Measurements from ENCODE around the gene PPIF. TPM values are rescaled to one million over a fixed set of nuclear protein-coding genes. Genes with fewer than 3 reads are reported as not detected.

Gene PPIF
- total and polyA plus RNA-seq, 7 donors: 26.4 to 74.9 (median 48.5) TPM

GRCh38 chr10:79354141-79354540 lies 6.9 kb downstream of the PPIF start:
- TF ChIP-seq EP300 (IDR thresholded peaks at IDR 0.05) (no peak), POLR2A (IDR thresholded peaks at IDR 0.05) (no peak), POLR2AphosphoS5 (IDR thresholded peaks at IDR 0.05) (no peak), CTCF (IDR thresholded peaks at IDR 0.05) (no peak)
- no peak overlapping the region for H3K27ac ChIP-seq
- H3K9me3 ChIP-seq: no peaks in the 10 kb centered on the region
- 35 to 67% methylated on average over 3 of the region's 3 CpGs for WGBS, 2 donors
- intact Hi-C loops (cut with DNase I): no loop called here
- no peaks in the 10 kb centered on the region for H3K27me3 ChIP-seq
- no peak for DNase-seq
- peaks cover 39 to 66% (median 49%) of the 10 kb centered on the region in 4 donors for H3K36me3 ChIP-seq
- no peak overlapping the region for H3K4me3 ChIP-seq
- peaks cover 0 to 7% (median 6%) of the 10 kb centered on the region in 4 donors for H3K4me1 ChIP-seq

GRCh38 chr10:79354615-79355014 lies 7.3 kb downstream of the PPIF start:
- WGBS, 2 donors: 88 to 94% methylated on average over 6 of the region's 6 CpGs
- Histone ChIP-seq H3K9me3 (no peaks in the 10 kb centered on the region), H3K4me3 (no peak overlapping the region), H3K4me1 (peaks cover 0 to 2% (median 2%) of the 10 kb centered on the region in 4 donors), H3K27me3 (no peaks in the 10 kb centered on the region), H3K27ac (no peak overlapping the region), H3K36me3 (peaks cover 39 to 61% (median 48%) of the 10 kb centered on the region in 4 donors)
- DNase-seq: no peak
- intact Hi-C loops (cut with DNase I): no loop called here
- TF ChIP-seq EP300 (IDR thresholded peaks at IDR 0.05) (no peak), POLR2AphosphoS5 (IDR thresholded peaks at IDR 0.05) (no peak), POLR2A (IDR thresholded peaks at IDR 0.05) (no peak), CTCF (IDR thresholded peaks at IDR 0.05) (no peak)

- Histone ChIP-seq H3K4me1 (no peaks in the 10 kb centered on the region), H3K4me3 (no peak overlapping the region), H3K9me3 (no peaks in the 10 kb centered on the region), H3K27ac (no peak overlapping the region), H3K27me3 (no peaks in the 10 kb centered on the region), H3K36me3 (peaks cover 30 to 52% (median 42%) of the 10 kb centered on the region in 4 donors)
- no peak for DNase-seq
- no peak for TF ChIP-seq CTCF (IDR thresholded peaks at IDR 0.05)
- no peak for TF ChIP-seq POLR2A (IDR thresholded peaks at IDR 0.05)
- TF ChIP-seq POLR2AphosphoS5 (IDR thresholded peaks at IDR 0.05): no peak
- TF ChIP-seq EP300 (IDR thresholded peaks at IDR 0.05): no peak
- WGBS, 2 donors: 88% methylated on average over 6 of the region's 6 CpGs
- intact Hi-C loops (cut with DNase I): no loop called here
Observed at GRCh38 chr10:79355420-79356017, 8.2 kb downstream of the PPIF start.

GRCh38 chr10:79356104-79356503 lies 8.8 kb downstream of the PPIF start:
- peaks cover 25 to 46% (median 37%) of the 10 kb centered on the region in 4 donors for H3K36me3 ChIP-seq
- no peak overlapping the region for H3K27ac ChIP-seq
- TF ChIP-seq POLR2AphosphoS5 (IDR thresholded peaks at IDR 0.05) (no peak), POLR2A (IDR thresholded peaks at IDR 0.05) (no peak), CTCF (IDR thresholded peaks at IDR 0.05) (no peak), EP300 (IDR thresholded peaks at IDR 0.05) (no peak)
- no peaks in the 10 kb centered on the region for H3K27me3 ChIP-seq
- no peaks in the 10 kb centered on the region for H3K4me1 ChIP-seq
- H3K9me3 ChIP-seq: no peaks in the 10 kb centered on the region
- H3K4me3 ChIP-seq: no peak overlapping the region
- 71 to 89% methylated on average over 5 of the region's 5 CpGs for WGBS, 2 donors
- DNase-seq: no peak
- intact Hi-C loops (cut with DNase I): no loop called here

- WGBS, 2 donors: 96% methylated on average over 9 of the region's 9 CpGs
- Histone ChIP-seq H3K4me1 (no peaks in the 10 kb centered on the region), H3K9me3 (no peaks in the 10 kb centered on the region), H3K36me3 (peaks cover 15 to 35% (median 26%) of the 10 kb centered on the region in 4 donors), H3K4me3 (no peak overlapping the region), H3K27ac (no peak overlapping the region), H3K27me3 (no peaks in the 10 kb centered on the region)
- intact Hi-C loops (cut with DNase I): no loop called here
- TF ChIP-seq CTCF (IDR thresholded peaks at IDR 0.05): no peak
- TF ChIP-seq POLR2AphosphoS5 (IDR thresholded peaks at IDR 0.05): no peak
- TF ChIP-seq EP300 (IDR thresholded peaks at IDR 0.05): no peak
- TF ChIP-seq POLR2A (IDR thresholded peaks at IDR 0.05): no peak
- no peak for DNase-seq
Observed at GRCh38 chr10:79357180-79357579, 9.9 kb downstream of the PPIF start.
